Measurements from ENCODE around the gene OR4F6.
"Not testable (repeated sequence)": the region's sequence is repeated elsewhere in the genome, so short reads cannot be mapped to it uniquely, and the experiment has no call there.

OR4F6 gene, protein sequence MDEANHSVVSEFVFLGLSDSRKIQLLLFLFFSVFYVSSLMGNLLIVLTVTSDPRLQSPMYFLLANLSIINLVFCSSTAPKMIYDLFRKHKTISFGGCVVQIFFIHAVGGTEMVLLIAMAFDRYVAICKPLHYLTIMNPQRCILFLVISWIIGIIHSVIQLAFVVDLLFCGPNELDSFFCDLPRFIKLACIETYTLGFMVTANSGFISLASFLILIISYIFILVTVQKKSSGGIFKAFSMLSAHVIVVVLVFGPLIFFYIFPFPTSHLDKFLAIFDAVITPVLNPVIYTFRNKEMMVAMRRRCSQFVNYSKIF

DNA sequence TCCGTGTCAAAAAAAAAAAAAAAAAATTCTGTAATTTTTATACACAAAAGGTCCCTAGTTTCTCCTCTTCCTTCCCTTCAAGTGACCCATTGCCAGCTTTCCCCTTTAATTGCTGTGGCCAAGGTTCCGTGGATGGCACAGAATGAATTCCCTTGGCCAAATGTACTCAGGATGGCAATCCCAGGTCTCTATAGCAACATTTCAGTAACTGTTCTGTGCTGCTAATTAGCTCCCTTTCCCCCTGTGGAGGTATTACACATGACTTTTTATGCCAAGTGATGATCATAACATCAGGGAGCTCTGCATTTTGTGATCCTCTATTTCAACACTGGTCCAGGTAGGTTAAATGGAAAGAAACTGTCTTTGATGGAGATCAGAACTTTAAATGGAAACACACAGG, at the start of gene OR4F6:
TSS of gene OR4F6 (plus strand) at position 301 of the 400 bp plus-strand sequence. CDS start 2,211 bp downstream, outside the sequence.
- no peak for DNase-seq (ENCODE audit: low spot score)

DNA sequence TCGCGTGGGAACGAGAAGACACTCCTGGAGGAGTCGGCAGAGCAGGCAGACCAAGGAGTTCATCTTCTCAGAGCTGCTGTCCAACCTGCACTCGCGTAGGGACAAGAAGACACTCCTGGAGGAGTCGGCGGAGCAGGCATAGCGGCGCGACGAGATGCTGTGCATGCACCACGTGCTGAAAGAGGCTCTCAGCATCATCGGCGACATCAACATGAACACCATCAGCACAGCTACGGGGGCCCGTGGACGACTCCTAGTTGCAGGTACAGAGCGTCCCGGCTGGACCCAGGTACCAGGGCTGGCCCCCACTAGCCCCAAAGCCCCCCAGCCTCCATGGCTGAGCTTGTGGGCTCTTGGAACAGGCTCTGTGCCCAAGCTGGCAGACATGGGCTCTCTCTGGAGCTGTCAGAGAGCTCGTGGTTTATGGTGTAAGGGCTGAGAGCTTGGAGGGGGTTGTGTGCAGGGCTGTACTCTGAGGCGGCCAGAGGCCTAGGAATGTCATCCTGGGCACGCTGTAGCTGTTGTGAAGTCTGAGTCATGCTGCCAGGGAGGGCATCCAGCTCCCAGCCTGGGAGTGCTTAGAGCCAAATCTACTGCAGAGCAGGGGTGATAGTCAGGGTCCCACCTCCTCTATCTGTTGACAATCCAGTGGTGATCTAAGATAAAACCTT, 38.5 kb upstream of the OR4F6 start:
- not testable (repeated sequence) for DNase-seq (ENCODE audit: low spot score)

DNA sequence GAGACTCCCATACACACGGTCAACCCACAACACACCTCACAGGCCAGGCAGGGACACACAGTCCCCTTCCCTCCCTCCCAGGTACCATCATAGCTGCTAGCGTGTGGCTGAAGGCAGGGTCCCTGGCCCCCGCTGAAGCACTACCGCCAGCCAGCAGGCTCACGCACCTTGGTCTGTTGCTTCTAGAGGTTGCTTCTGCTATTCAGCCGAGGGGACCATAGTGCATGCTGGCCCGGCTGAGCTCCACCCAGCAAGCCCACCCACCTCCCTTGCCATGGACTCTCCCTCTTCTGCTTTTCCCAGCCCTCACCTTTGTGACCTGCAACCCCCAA, 38.0 kb upstream of the OR4F6 start:
- DNase-seq (ENCODE audit: low spot score), result not testable (repeated sequence)

DNA sequence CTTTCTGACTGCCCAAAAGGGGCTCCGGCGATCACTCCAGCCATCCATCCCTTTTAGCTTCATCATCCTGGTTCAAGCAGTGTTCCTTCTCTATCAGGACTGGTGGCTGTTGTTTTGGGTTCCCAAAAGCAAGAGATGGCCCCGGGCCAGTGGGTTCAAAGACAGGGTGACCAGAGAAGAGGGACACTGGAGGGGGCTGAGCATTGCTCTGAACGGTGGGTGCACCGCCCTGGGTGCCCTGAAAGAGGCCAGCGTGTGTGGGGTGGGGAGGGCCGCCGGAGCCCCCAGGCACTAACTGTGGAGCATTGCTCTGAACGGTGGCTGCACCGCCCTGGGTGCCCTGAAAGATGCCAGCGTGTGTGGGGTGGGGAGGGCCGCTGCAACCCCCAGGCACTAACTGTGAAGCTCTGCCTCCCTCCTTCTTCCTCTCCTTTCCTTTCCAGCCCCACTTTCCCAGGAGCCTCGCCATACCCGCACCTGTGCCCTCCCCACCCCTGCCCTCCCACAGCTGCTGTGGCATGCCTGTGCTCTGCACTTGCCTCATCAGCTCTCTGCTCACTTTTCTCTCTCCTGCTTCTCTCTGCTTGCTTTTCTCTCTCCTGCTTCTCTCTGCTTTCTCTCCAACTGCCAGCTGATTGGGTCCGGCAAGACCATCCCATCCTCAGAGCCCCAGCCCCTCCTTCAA, 37.4 kb upstream of the OR4F6 start:
- no peak for DNase-seq (ENCODE audit: low spot score)

DNA sequence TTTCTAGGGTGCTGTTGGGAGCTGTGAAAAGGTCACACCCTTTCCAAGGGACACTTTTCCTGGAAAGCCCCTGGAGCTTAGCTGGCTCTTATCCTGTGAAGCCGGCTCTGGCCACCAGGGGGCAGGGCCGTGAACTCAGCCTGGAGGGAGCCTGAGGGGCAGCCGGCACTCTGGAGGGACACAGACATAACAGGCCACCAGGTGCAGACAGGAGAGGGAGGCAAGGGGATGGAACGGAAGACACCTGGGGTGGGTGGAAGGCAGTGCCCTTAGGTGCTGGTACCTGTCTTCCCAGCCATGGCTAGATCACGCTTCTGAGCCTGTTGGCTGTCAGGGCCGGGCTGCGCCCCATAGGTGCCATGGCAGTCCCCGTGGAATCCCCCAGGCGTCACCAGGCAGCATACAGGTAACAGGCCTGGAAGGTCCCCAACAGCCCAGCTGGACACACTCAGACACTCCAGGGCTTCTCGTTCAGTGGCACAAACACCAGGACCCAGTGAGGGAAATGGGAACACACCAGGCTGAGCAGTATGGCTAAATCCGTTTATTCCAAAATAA, 36.1 kb upstream of the OR4F6 start:
- DNase-seq (ENCODE audit: low spot score), result not testable (repeated sequence)

DNA sequence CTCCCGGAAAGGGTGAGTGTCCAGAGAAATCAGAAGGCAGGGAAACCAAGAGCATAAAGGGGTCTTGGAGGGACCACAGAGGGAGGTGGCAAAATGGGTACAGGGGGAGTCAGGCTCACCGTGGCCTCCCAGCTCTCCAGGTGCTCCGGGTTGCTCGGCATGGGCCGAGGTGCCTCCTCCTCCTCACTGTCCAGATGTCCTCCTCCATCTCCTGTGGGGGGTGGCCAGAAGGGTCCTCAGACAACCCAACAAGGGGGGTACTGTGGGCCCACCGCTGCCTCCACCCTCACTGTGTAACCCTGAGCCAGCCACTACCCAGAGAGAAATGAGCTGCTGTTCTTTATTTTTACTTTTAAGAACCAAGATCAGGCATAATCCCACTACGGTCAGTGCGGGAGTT, 30.4 kb upstream of the OR4F6 start:
- DNase-seq (ENCODE audit: low spot score), result no peak

DNA sequence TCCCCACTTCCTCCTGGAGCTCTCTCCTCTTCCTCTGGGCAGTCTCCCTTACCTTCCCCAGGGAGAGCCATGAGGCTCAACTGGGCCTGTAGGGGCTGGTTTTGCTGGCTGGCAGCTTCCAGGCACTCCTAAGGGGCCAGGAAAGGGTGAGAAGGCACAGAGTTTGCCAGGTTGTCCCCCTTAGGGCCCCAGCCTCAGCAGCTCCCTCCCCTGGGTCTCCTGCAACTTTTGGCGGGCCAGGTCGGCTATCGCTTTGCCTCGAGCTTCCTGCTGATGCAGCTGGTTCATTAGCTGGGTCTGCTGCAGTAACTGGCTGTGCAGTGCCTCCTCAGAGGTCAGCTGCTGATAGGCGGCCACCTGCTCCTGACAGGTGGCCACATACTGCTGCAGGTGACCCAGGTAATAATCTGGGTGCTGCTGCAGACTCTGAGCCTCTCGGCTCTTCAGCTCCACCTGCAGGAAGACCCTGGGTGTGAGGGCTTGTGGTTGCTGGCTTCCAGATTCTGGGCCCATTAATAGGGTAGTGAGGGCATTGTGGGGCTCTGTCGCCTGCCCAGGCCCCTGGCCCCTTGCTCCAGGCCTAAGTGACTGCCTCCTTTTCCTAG, 29.7 kb upstream of the OR4F6 start:
- DNase-seq (ENCODE audit: low spot score), result no peak

DNA sequence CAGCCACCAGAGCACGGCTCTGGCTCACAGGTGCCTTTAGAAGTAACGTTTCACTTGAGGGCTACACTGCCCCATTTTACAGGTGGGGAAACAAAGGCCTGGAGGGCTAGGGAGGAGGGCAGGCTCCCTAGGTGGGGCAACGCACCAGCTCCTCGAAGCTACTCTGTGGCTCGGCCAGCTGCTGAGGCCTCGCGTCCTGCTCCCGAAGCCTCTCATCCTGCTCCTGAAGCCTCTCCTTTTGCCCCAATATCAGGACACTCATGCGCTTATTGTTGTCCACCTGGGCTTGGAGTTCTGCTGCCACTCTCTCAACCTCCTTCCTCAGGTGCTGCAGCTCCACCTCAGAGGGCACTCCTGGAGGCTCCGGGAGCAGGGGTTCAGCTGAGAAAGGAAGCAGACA, 28.2 kb upstream of the OR4F6 start:
- DNase-seq (ENCODE audit: low spot score), result no peak

DNA sequence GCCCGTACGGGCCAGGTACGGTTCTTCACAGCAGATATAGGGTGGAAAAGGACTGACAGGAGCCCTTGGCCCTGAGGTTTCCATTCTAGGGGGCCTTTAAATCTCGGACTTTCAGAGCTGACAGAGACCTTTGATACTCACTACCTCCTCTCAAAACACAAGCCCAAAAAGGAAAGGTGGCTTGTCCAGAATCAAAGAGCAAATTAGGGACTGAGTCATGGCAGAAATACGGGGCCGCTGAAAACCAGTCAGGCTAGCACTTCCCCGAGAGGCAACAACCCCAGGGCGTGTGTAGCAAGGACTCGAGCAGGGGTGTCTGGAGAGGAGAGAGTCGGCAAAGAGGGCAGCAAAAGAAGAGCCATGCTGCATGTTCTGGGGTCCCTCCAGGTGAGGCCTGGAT, 24.7 kb upstream of the OR4F6 start:
- not testable (repeated sequence) for DNase-seq (ENCODE audit: low spot score)

DNA sequence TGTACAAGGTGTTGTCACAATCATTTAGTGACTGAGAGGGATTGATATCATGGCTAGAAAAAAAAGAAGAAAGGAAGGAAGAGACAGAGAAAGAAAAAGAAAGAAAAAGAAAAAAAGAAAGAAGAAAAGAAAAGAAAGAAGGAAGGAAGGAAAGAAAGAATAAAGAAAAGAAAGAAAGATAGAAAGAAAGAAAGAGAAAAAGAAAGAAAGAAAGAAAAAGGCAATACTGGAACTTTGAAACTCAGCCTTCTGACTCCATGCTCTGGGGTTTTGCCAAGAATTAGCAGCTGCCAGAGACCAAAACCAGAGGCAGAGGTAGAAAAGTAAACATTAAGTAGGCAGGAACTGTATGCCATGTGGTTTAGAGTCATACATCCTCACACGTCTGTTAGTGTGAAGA, 23.1 kb upstream of the OR4F6 start:
- not testable (repeated sequence) for DNase-seq (ENCODE audit: low spot score)

DNA sequence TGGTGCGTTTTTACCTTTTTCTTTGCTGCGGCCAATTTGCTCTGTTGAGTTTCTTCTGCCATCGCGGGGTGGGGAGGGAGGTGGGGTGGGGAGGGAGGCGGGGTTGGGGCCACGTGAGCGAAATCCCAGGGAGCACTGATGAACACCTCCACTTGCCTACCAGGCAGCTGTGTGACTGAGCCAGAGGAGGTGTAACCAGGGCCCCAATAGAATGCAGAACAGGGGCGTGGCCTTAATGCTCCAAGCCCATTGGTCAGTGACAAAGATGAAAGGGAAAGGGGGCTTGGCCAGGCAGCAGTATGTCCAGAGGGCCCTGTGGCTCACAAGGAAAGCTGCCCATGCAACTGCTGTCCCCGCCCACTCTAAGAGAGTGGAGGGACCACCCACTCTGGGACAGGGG, 21.4 kb upstream of the OR4F6 start:
- no peak for DNase-seq (ENCODE audit: low spot score)

DNA sequence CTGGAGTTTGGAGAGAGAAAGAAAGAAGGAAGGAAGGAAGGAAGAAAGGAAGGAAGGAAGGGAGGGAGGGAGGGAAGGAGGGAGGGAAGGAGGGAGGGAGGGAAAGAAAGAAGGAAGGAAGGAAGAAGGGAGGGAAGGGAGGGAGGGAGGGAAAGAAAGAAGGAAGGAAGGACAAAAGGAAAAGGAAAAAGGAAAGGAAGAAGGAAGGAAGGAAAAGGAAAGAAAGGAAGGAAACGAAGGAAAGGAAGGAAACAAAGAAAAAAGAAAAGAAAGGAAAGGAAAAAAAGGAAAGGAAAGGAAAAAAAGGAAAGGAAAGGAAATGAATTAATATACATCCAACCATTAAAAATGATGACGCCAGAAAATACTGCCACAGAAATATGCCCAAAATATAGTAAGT, 18.7 kb upstream of the OR4F6 start:
- DNase-seq (ENCODE audit: low spot score), result no peak

DNA sequence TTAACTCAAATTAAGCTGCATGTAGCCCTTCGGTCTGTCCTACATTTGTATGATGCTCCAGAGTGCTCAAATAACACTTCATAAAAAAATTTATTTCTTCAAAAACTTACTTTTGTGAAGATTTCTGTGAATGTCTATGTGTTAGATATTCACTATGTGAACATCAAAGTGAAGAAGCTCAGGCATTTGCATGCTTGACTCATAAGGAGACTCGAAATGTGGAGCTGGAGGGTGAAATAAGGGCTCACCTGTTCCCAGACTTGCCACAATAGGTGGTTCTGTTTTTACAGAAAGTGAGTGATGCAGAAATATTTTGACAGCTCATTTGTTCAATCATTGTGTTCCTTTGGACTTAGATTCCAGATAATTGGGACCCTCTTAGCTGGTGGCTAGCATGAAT, 16.9 kb upstream of the OR4F6 start:
- DNase-seq (ENCODE audit: low spot score), result not testable (repeated sequence)

DNA sequence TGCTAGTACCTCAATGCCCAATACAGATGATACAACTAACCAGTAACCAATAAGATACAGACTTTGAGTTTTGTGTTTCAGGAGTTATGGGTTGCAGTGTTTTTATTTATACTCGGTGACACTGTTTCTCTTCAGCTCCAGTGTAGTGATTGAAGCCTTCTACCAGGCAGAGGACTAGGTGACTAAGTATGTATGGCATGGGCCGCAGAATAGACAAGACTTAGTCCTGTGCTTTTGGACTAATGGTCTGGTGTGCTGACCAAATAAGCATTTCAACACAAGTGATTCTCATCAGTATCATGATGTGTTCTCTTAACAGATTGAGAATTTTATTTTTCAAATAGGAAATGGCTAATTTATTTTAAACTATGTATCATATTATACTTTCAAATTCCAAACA, 15.3 kb upstream of the OR4F6 start:
- not testable (repeated sequence) for DNase-seq (ENCODE audit: low spot score)

DNA sequence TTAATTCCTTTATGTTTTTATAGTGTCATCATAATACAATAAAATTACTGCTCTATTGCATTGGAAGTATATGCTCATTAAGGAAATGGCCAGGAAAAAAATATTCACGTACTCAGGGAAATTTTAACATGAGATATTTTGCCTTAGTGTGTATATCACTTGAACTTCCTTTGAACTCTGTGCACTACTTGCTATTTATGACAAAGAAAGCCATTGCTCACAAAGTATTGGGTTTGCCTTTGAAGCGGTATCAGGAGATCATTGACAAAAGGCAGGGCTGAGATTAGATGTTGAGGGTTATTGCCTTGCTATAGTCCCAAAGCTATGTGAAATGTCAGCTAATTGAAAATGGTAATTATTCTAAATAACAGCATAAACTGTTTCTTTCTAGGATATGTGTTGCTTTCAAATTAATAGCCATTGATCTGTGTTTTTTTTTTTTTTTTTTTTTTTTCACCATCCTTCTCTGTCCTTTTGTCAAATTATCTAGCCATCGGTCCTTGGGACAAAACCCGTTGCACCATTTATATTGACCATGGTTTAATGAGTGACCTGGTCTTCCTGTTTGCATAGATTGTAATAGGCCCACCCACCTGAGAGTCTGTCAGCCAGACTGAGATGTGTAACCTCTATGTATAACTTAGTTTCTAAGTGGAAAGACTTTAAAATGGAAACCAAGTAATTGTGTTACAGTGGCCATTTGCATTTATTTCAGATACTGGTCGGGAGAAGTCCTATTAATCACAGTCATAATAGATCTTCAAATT, 14.6 kb upstream of the OR4F6 start:
- not testable (repeated sequence) for DNase-seq (ENCODE audit: low spot score)

DNA sequence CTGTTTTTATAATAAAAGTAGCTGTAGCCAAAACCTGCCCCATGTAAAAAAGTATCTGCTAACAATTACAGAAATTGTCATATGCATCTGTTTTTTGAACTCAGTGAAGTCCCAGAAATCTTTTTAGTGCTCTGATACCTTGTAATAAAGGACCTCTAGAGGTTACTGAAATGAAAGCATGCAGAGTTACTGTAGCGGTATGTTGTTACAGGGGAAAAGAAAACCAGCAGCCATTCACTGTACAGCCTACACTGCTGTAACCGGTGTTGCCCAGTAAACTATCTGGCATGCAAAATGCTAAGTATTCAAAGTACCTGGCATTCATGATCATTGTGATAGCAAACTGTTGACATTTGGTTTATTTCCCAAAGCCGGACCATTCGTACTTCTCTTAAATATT, 12.6 kb upstream of the OR4F6 start:
- DNase-seq (ENCODE audit: low spot score), result not testable (repeated sequence)

DNA sequence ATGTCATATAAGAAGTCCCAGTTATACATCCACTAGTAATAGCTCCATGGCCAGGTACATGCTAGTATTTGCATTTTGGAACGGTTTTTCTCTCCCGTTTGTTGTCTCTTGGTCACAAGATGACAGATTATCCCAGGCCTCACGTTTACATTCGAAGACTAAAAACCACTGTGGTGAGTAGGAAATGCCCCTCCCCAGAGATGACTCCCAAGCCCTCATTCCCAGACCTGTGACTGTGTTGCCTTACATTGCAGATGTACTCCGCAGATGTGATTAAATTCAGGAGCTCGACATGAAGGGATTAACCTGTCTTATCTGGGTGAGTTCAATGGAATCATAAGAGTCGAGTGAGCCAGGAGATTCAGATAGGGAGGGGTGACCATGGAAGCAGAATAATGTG, 9.3 kb upstream of the OR4F6 start:
- not testable (repeated sequence) for DNase-seq (ENCODE audit: low spot score)

DNA sequence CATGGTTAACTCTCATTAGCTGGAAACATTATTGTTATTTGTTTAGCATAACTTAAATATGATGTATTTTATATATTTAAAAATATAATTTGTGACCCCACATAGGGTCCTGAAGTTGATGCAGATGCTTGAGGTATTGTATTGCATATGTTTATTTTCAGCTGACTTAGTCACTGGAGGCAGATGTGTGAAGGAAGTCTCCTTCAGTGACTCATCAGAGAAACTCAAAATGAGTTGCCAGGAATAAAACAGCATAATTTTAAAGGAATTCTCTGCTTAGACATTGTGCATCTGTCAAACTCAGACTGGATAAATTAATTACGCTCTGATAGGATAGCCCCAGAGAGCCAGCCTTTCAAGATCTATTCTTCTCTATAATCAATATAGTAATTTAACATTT, 7.9 kb upstream of the OR4F6 start:
- DNase-seq (ENCODE audit: low spot score), result peak; percentile 65

DNA sequence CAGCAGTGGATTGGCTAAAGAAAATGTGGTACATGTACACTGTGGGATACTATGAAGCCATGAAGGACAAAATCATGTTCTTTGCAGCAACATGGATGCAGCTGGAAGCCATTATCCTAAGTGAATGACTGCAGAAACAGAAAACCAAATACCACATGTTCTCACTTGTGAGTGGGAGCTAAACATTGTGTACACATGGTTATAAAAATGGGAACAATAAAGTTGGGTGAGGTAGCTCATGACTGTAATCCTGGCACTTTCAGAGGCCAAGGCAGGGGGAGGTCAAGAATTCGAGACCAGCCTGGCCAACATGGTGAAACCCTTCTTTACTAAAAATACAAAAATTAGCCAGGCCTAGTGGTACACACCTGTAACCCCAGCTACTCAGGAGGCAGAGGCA, 3.6 kb upstream of the OR4F6 start:
- no peak for DNase-seq (ENCODE audit: low spot score)

DNA sequence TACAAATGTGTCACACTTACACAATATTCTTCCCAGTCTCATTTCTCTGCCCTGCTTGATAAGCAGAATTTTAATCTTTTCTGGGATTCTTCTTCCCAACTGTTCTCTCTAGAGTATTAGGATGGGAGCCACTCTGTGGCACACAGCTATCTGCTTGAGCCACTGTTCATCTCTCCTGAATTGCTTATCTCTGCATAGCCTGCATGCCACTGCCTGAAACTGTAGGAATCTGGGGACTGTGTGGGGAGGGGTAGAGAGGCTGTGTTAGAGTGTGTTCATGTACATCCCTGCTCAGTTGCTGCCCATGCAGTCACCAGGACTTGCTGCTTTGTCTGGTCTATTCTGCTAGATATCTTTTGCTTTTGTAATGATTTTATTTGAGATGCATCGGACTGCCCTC, 2.3 kb upstream of the OR4F6 start:
- no peak for DNase-seq (ENCODE audit: low spot score)

DNA sequence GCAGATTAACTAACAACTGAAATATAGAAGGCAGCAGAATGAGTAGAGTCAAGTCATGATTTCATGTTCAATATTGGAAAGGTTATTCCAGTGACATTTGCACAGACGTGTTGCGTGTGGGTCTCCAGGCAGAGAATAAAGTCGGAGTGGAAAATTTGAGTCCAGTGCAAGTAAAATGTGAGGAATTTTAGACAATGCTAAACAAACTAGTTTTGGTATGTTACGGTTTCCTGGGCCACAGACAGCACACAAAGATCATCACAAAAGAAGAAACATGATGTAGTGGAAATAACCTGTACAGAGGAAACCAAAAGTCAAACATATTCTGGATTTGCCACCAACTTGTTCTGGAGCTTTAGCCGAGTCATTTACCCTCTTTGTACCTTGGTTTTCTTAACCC, 367 bp downstream of the OR4F6 start:
- DNase-seq (ENCODE audit: low spot score), result peak; percentile 6

DNA sequence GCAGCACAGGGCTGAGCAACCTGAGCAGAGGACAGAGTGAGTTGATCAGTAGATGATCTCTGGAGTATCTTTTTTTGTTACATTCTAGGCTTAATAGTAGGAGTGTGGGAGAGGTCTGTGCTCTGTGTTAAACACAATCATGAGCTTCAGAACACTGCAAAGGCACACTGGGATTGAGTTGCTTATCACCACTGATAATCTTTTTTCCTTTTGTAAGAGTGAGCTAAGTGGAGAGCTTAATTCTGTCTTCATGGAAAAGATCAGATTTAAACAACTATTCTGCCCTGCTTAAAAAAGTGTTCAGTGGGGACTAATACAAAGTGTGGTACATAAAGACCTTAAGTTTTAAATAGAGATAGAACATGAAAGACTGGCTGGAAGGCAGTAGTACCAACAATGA, 1.1 kb downstream of the OR4F6 start:
- no peak for DNase-seq (ENCODE audit: low spot score)
